ENCODE data around the gene PRSS33.

- TF ChIP-seq POLR2A (IDR thresholded peaks at IDR 0.05) (no peak), POLR2AphosphoS5 (IDR thresholded peaks at IDR 0.05) (no peak)
- TF ChIP-seq, protein P1, sequence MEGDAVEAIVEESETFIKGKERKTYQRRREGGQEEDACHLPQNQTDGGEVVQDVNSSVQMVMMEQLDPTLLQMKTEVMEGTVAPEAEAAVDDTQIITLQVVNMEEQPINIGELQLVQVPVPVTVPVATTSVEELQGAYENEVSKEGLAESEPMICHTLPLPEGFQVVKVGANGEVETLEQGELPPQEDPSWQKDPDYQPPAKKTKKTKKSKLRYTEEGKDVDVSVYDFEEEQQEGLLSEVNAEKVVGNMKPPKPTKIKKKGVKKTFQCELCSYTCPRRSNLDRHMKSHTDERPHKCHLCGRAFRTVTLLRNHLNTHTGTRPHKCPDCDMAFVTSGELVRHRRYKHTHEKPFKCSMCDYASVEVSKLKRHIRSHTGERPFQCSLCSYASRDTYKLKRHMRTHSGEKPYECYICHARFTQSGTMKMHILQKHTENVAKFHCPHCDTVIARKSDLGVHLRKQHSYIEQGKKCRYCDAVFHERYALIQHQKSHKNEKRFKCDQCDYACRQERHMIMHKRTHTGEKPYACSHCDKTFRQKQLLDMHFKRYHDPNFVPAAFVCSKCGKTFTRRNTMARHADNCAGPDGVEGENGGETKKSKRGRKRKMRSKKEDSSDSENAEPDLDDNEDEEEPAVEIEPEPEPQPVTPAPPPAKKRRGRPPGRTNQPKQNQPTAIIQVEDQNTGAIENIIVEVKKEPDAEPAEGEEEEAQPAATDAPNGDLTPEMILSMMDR (IDR thresholded peaks at IDR 0.05), result no peak
These were observed 34.3 kb downstream of the PRSS33 start for GRCh38 chr16:2752850-2753732.
